Breast epithelium (tissue), 4 donors: ENCODE measurements around the gene ROBO2. TPM values are rescaled to one million over a fixed set of nuclear protein-coding genes. Genes with fewer than 3 reads are reported as not detected.

Experiments used
- DNase-seq, 2 donors: peaks; one replicate each; pipeline ENCODE4 v3.0.0-alpha.2; 2019; ENCODE audit warnings: low spot score in 2 of 2
- H3K27ac ChIP-seq, 2 donors: fragments of 200-600 bp; sonication (generic) in 1 of 2; one replicate each; pipeline ENCODE4 v1.5.1; 2016 to 2019; ENCODE audit warnings: mild to moderate bottlenecking in 1 of 2
- H3K27me3 ChIP-seq, 2 donors: fragments of 200-600 bp; sonication (generic) in 1 of 2; one replicate each; pipeline versions ENCODE4 v1.5.1 to v1.6.0; 2017 to 2019; ENCODE audit warnings: control low read depth in 1 of 2, mild to moderate bottlenecking in 1 of 2
- H3K36me3 ChIP-seq: fragments of 200-600 bp; one replicate; pipeline ENCODE4 v1.5.1; 2019
- H3K4me1 ChIP-seq, 2 donors: fragments of 200-600 bp; sonication (generic); one replicate each; pipeline ENCODE4 v1.5.1; 2016 to 2019; ENCODE audit warnings: control low read depth in 1 of 2
- H3K4me3 ChIP-seq, 3 donors: fragments of 200-600 bp; sonication (generic); 1 replicate in 2 of 3; 2 replicates in 1 of 3; pipeline ENCODE4 v1.5.1; 2016 to 2019; ENCODE audit warnings: mild to moderate bottlenecking in 3 of 3, moderate library complexity in 2 of 3
- H3K9me3 ChIP-seq, 2 donors: fragments of 200-600 bp; sonication (generic) in 1 of 2; one replicate each; pipeline ENCODE4 v1.5.1; 2016 to 2019; ENCODE audit warnings: control low read depth in 1 of 2
- CTCF ChIP-seq, 3 donors: fragments of 450-650 bp; IDR thresholded peaks; one replicate each; pipeline ENCODE4 v1.5.1; 2016 to 2017; ENCODE audit warnings: antibody characterized with exemption in 3 of 3, mild to moderate bottlenecking in 3 of 3, moderate library complexity in 3 of 3
- POLR2A ChIP-seq: fragments of 450-650 bp; IDR thresholded peaks from one replicate; pipeline ENCODE4 v1.6.1; 2016; ENCODE audit warnings: antibody characterized with exemption, mild to moderate bottlenecking, moderate library complexity
- POLR2AphosphoS5 ChIP-seq, 3 donors: sonication (generic); formaldehyde crosslinking; IDR thresholded peaks; one replicate each; pipeline ENCODE4 v1.6.1; 2017; ENCODE audit warnings: antibody characterized with exemption in 3 of 3
- intact Hi-C: fragments of 100-400 bp; cut with DNase I; formaldehyde crosslinking; loops from one replicate; pipeline ENCODE4 v1.15.1; 2023; ENCODE audit warnings: low total_unique reads
- total RNA-seq, 3 donors: library from RNA; depleted of rRNA; stranded (reverse); fragments of >200 nt; gene quantifications; one replicate each; pipeline ENCODE4 v1.1.0, GENCODE V29; 2016

Gene ROBO2
- total RNA-seq, 3 donors from 2014 or later: 0.98 to 1.4 (median 1.3) TPM

- DNase-seq: no peak
- Histone ChIP-seq H3K4me1 (no peaks in the 10 kb centered on the region), H3K9me3 (peaks cover 0 to 4% of the 10 kb centered on the region in 2 donors), H3K27me3 (no peaks in the 10 kb centered on the region), H3K36me3 (no peaks in the 10 kb centered on the region), H3K27ac (no peak overlapping the region), H3K4me3 (no peak overlapping the region)
- TF ChIP-seq POLR2A: no peak
- TF ChIP-seq CTCF (IDR thresholded peaks at IDR 0.05): no peak
- TF ChIP-seq POLR2AphosphoS5 (IDR thresholded peaks at IDR 0.05): no peak
- intact Hi-C loops: loop anchor here (2.0 kb wide), 1 partner anchor 49 kb away; no protein-coding TSS in a partner anchor
Measured at GRCh38 chr3:77667901-77668300, 628.0 kb downstream of the ROBO2 start.

GRCh38 chr3:77668376-77668775 lies 628.5 kb downstream of the ROBO2 start:
- no peak overlapping the region for H3K4me3 ChIP-seq
- H3K27ac ChIP-seq: no peak overlapping the region
- no peaks in the 10 kb centered on the region for H3K4me1 ChIP-seq
- TF ChIP-seq POLR2AphosphoS5 (IDR thresholded peaks at IDR 0.05) (no peak), CTCF (IDR thresholded peaks at IDR 0.05) (no peak), POLR2A (no peak)
- no peaks in the 10 kb centered on the region for H3K36me3 ChIP-seq
- DNase-seq: no peak
- intact Hi-C loops: no loop called here
- H3K27me3 ChIP-seq: no peaks in the 10 kb centered on the region
- H3K9me3 ChIP-seq: peaks cover 0 to 3% of the 10 kb centered on the region in 2 donors

GRCh38 chr3:77672016-77672415 lies 632.1 kb downstream of the ROBO2 start:
- Histone ChIP-seq H3K4me3 (no peak overlapping the region), H3K27me3 (no peaks in the 10 kb centered on the region), H3K36me3 (no peaks in the 10 kb centered on the region), H3K27ac (no peak overlapping the region), H3K4me1 (no peaks in the 10 kb centered on the region), H3K9me3 (no peaks in the 10 kb centered on the region)
- DNase-seq: no peak
- no peak for TF ChIP-seq CTCF (IDR thresholded peaks at IDR 0.05)
- no peak for TF ChIP-seq POLR2AphosphoS5 (IDR thresholded peaks at IDR 0.05)
- no peak for TF ChIP-seq POLR2A
- intact Hi-C loops: no loop called here

- peaks cover 10 to 22% of the 10 kb centered on the region in 2 donors for H3K9me3 ChIP-seq
- intact Hi-C loops: no loop called here
Measured at GRCh38 chr3:77682162-77682561, 642.3 kb downstream of the ROBO2 start.

GRCh38 chr3:77684115-77684514 lies 644.2 kb downstream of the ROBO2 start:
- no peak overlapping the region for H3K4me3 ChIP-seq
- no peak for DNase-seq
- H3K36me3 ChIP-seq: no peaks in the 10 kb centered on the region
- H3K27ac ChIP-seq: no peak overlapping the region
- intact Hi-C loops: no loop called here
- TF ChIP-seq POLR2AphosphoS5 (IDR thresholded peaks at IDR 0.05) (no peak), CTCF (IDR thresholded peaks at IDR 0.05) (no peak), POLR2A (no peak)
- H3K9me3 ChIP-seq: peaks cover 10 to 22% of the 10 kb centered on the region in 2 donors
- no peaks in the 10 kb centered on the region for H3K27me3 ChIP-seq
- no peaks in the 10 kb centered on the region for H3K4me1 ChIP-seq

More at GRCh38 chr3:77682162-77682561, 642.3 kb downstream of the ROBO2 start:
- Histone ChIP-seq H3K4me3 (no peak overlapping the region), H3K27ac (no peak overlapping the region), H3K36me3 (no peaks in the 10 kb centered on the region), H3K4me1 (no peaks in the 10 kb centered on the region), H3K27me3 (no peaks in the 10 kb centered on the region)
- no peak for DNase-seq
- TF ChIP-seq CTCF (IDR thresholded peaks at IDR 0.05) (no peak), POLR2AphosphoS5 (IDR thresholded peaks at IDR 0.05) (no peak)
